ENCODE measurements around the gene IL17RE. TPM values are rescaled to one million over a fixed set of nuclear protein-coding genes. Genes with fewer than 3 reads are reported as not detected.

The IL17RE gene
- total and polyA plus RNA-seq, 2 of the 13 experiments (the other 11 are each of a cell fraction or from before 2014, with no cell fraction given) = 14.5 to 24.1 TPM

- no peak for TF ChIP-seq ZNF792 (CRISPR knock-in tag; IDR thresholded peaks at IDR 0.05)
- TF ChIP-seq ZNF274 (CRISPR knock-in tag; IDR thresholded peaks at IDR 0.05) = peak; percentile 8; the same call in 1 of the 2 replicates
- TF ChIP-seq ZNF776 (CRISPR knock-in tag; IDR thresholded peaks at IDR 0.05) = 0 out of 2 replicates have a peak, but pooled peaks have one; percentile 10
- no peaks in the 10 kb centered on the region for H3K79me2 ChIP-seq (ENCODE audit: insufficient read depth, low read length)
- in situ Hi-C loops (cut with HindIII; ENCODE audit: extremely low pct_ligation_motif_present, low pct_unique_long_range_greater_than_20kb) (loop anchor here (5.0 kb wide), 1 partner anchor 34 kb away; no protein-coding TSS in a partner anchor), intact Hi-C loops (cut with micrococcal nuclease; ENCODE audit: unreplicated experiment) (loop anchor here (2.0 kb wide), 1 partner anchor 16 kb away; no protein-coding TSS in a partner anchor)
- no peaks in the 10 kb centered on the region for H3K9me3 ChIP-seq (ENCODE audit: low read length)
- peak overlapping the region; percentile 80 for H3K4me2 ChIP-seq (ENCODE audit: low read depth, low read length)
- peak overlapping the region; percentile 22 for H3K27ac ChIP-seq (ENCODE audit: extremely low read length, insufficient read depth, low read length)
- FAIRE-seq (no peak), DNase-seq (ENCODE audit: low spot score) (no peak), ATAC-seq (peak; percentile 22)
- peak overlapping the region; percentile 43 to 77 (median 72) for H3K4me3 ChIP-seq (replicated peaks in 1 of 3; ENCODE audit: insufficient read depth in 1 of 3, low read depth in 2 of 3, low read length in 3 of 3)
- no peak overlapping the region for H2AFZ ChIP-seq (ENCODE audit: low read length)
- no peaks in the 10 kb centered on the region for H4K20me1 ChIP-seq (ENCODE audit: insufficient read depth, low read length)
- H3K4me1 ChIP-seq (ENCODE audit: insufficient read depth, low read length) = peaks cover 45% of the 10 kb centered on the region
- no TSS peak for BruUV-seq (replicated peaks)
- H3K27me3 ChIP-seq (ENCODE audit: control insufficient read depth in 1 of 2, insufficient read depth in 2 of 2, low read length in 2 of 2) = peaks cover 0 to 9% of the 10 kb centered on the region in 2 experiments; a peak in 2 of 5 replicates
- ChIA-PET POLR2A (interaction anchor here (1.9 to 6.6 kb wide), 8 partner anchors 16 to 113 kb away, joined by 6 to 153 read pairs (median 26); partner anchors contain the start of genes CIDEC, CRELD1, IL17RC and IL17RE), CTCF (ENCODE audit: low intra/inter-chr PET ratio, low total read pairs) (interaction anchor here (1.0 to 1.8 kb wide), 4 partner anchors 52 to 84 kb away, joined by 3 to 14 read pairs (median 7); no protein-coding TSS in a partner anchor)
- H3K36me3 ChIP-seq (replicated peaks in 1 of 2; ENCODE audit: control insufficient read depth in 1 of 2, insufficient read depth in 2 of 2, low read length in 2 of 2) = no peaks in the 10 kb centered on the region
- WGBS (ENCODE audit: low lambda C conversion rate) = 32% methylated on average over 12 of the region's 22 CpGs
- peak overlapping the region; percentile 61; the same call in 1 of the 2 replicates for H3K9ac ChIP-seq (ENCODE audit: insufficient read depth, low read depth, low read length)
These were observed 39.4 kb upstream of the IL17RE start for GRCh38 chr3:9863058-9863772.

GRCh38 chr3:9864200-9864927 is 38.3 kb upstream of the IL17RE start:
- H3K27ac ChIP-seq (ENCODE audit: extremely low read length, insufficient read depth, low read length) = peak overlapping the region; percentile 83
- H4K20me1 ChIP-seq (ENCODE audit: insufficient read depth, low read length) = no peaks in the 10 kb centered on the region
- peak overlapping the region; percentile 60 for H2AFZ ChIP-seq (ENCODE audit: low read length)
- no peaks in the 10 kb centered on the region for H3K79me2 ChIP-seq (ENCODE audit: insufficient read depth, low read length)
- WGBS (ENCODE audit: low lambda C conversion rate) = 4% methylated on average over 11 of the region's 16 CpGs
- intact Hi-C loops (cut with micrococcal nuclease; ENCODE audit: unreplicated experiment) = no loop called here
- H3K36me3 ChIP-seq (replicated peaks in 1 of 2; ENCODE audit: control insufficient read depth in 1 of 2, insufficient read depth in 2 of 2, low read length in 2 of 2) = no peaks in the 10 kb centered on the region
- ChIA-PET CTCF (ENCODE audit: low intra/inter-chr PET ratio, low total read pairs) (no interaction called here), POLR2A (interaction anchor here (0.9 to 6.6 kb wide), 17 partner anchors 11 to 162 kb away, joined by 3 to 153 read pairs (median 7); partner anchors contain the start of genes ARPC4, CIDEC, CRELD1 and FANCD2)
- H3K27me3 ChIP-seq (ENCODE audit: control insufficient read depth in 1 of 2, insufficient read depth in 2 of 2, low read length in 2 of 2) = peaks cover 0 to 4% of the 10 kb centered on the region in 2 experiments; a peak in 2 of 5 replicates
- FAIRE-seq (peak; percentile 83), DNase-seq (ENCODE audit: low spot score) (peak; percentile 57), ATAC-seq (peak; percentile 28)
- H3K9ac ChIP-seq (ENCODE audit: insufficient read depth, low read depth, low read length) = peak overlapping the region; percentile 68
- no peaks in the 10 kb centered on the region for H3K9me3 ChIP-seq (ENCODE audit: low read length)
- H3K4me2 ChIP-seq (ENCODE audit: low read depth, low read length) = peak overlapping the region; percentile 94
- in situ Hi-C loops (cut with HindIII; ENCODE audit: extremely low pct_ligation_motif_present, low pct_unique_long_range_greater_than_20kb) = loop anchor here (5.0 kb wide), 1 partner anchor 33 kb away; no protein-coding TSS in a partner anchor
- H3K4me3 ChIP-seq (replicated peaks in 1 of 3; ENCODE audit: insufficient read depth in 1 of 3, low read depth in 2 of 3, low read length in 3 of 3) = peak overlapping the region; percentile 48 to 72 (median 58); a peak in 5 of 6 replicates
- H3K4me1 ChIP-seq (ENCODE audit: insufficient read depth, low read length) = peaks cover 45% of the 10 kb centered on the region
- TSS peak; percentile 82 for BruUV-seq (replicated peaks)
- TF ChIP-seq ZNF547 (CRISPR knock-in tag; IDR thresholded peaks at IDR 0.05) (no peak), CEBPG (CRISPR knock-in tag; IDR thresholded peaks at IDR 0.05) (peak; percentile 42; the same call in 1 of the 2 replicates), NFIB (CRISPR knock-in tag; IDR thresholded peaks at IDR 0.05; ENCODE audit: borderline replicate concordance) (0 out of 2 replicates have a peak, but pooled peaks have one; percentile 53), POGZ (CRISPR knock-in tag; IDR thresholded peaks at IDR 0.05) (0 out of 2 replicates have a peak, but pooled peaks have one; percentile 24), SAP130 (CRISPR knock-in tag; IDR thresholded peaks at IDR 0.05; ENCODE audit: low read depth) (peak; percentile 30; the same call in 1 of the 2 replicates), EED (CRISPR knock-in tag; IDR thresholded peaks at IDR 0.05) (0 out of 2 replicates have a peak, but pooled peaks have one; percentile 18), HMGXB4 (CRISPR knock-in tag; IDR thresholded peaks at IDR 0.05; ENCODE audit: borderline replicate concordance in 1 of 2, low read depth in 1 of 2) (peak in 1 of 2 experiments; percentile 42; a peak in 2 of 4 replicates), ZNF33B (CRISPR knock-in tag; IDR thresholded peaks at IDR 0.05) (0 out of 2 replicates have a peak, but pooled peaks have one; percentile 20), ARNT2 (CRISPR knock-in tag; IDR thresholded peaks at IDR 0.05; ENCODE audit: low read depth) (0 out of 2 replicates have a peak, but pooled peaks have one; percentile 32), SALL2 (CRISPR knock-in tag; IDR thresholded peaks at IDR 0.05) (no peak), DR1 (CRISPR knock-in tag; IDR thresholded peaks at IDR 0.05) (peak; percentile 46; the same call in 1 of the 2 replicates)

Measured in HepG2 (cell line).